Endothelial cell of umbilical vein (primary cell): ENCODE results near the gene CEACAM20. TPM values are rescaled to one million over a fixed set of nuclear protein-coding genes. Genes with fewer than 3 reads are reported as not detected.

Source experiments
- BruUV-seq: library from RNA; stranded (reverse); fragments of 400-500 nt; replicated peaks from 2 replicates; lab custom pipeline; 2021; lab: Mats Ljungman, UMichigan
- CTCF ChIA-PET: fragments of 300-600, 350-600 bp; sonication (Branson Sonifier 250); formaldehyde crosslinking; loops from one replicate; lab custom pipeline; 2021; ENCODE audit warnings: antibody characterized with exemption, inconsistent platforms; lab: Charles Lee
- POLR2A ChIA-PET: fragments of 300-600, 350-600 bp; sonication (Branson Sonifier 250); formaldehyde crosslinking; loops from one replicate; lab custom pipeline; 2021; ENCODE audit warnings: antibody characterized with exemption, inconsistent platforms; lab: Charles Lee
- DNase-seq: peaks from one replicate; pipeline ENCODE4 v3.0.0-alpha.2; 2011; ENCODE audit warnings: low read depth, low spot score
- FAIRE-seq: peaks from 2 replicates; lab custom pipeline; 2011; peaks lifted over from hg19 to GRCh38; lab: Jason Lieb, UNC
- H2AFZ ChIP-seq: 2 replicates; pipeline ENCODE4 v1.6.0; 2012; ENCODE audit warnings: low read depth, low read length, control low read depth, inconsistent platforms
- H3K27ac ChIP-seq: 2 replicates; pipeline ENCODE4 v1.5.1; 2011; ENCODE audit warnings: low read depth, mild to moderate bottlenecking, control low read depth, low read length, moderate library complexity; ENCODE audit not compliant: insufficient read depth
- H3K27me3 ChIP-seq, 2 experiments: 2 replicates each; pipeline versions ENCODE4 v1.6.0 to v1.6.1; 2011; ENCODE audit warnings: low read length in 2 of 2, mixed read lengths in 1 of 2; ENCODE audit not compliant: control insufficient read depth in 2 of 2, insufficient read depth in 2 of 2
- H3K36me3 ChIP-seq, 2 experiments: 2 replicates in 1 of 2; 3 replicates in 1 of 2; pipeline ENCODE4 v1.5.1; 2011; ENCODE audit warnings: low read length in 2 of 2, mild to moderate bottlenecking in 1 of 2, moderate library complexity in 1 of 2; ENCODE audit not compliant: control insufficient read depth in 2 of 2, insufficient read depth in 2 of 2; ENCODE audit errors: extremely low read depth in 1 of 2
- H3K4me1 ChIP-seq: 3 replicates; pipeline ENCODE4 v1.5.1; 2011; ENCODE audit warnings: mild to moderate bottlenecking, low read length; ENCODE audit not compliant: control insufficient read depth, insufficient read depth; ENCODE audit errors: extremely low read depth
- H3K4me2 ChIP-seq: 2 replicates; pipeline ENCODE4 v1.6.1; 2011; ENCODE audit warnings: low read length, control low read depth, mixed read lengths; ENCODE audit not compliant: insufficient read depth
- H3K4me3 ChIP-seq, 3 experiments: fragments of 200-600 bp in 1 of 3; sonication (generic), shearing (Covaris generic) in 1 of 3; replicated peaks in 1 of 3; 2 replicates each; pipeline ENCODE4 v1.5.1; 2011 to 2016; ENCODE audit warnings: control low read depth in 3 of 3, low read length in 3 of 3, mild to moderate bottlenecking in 2 of 3, inconsistent platforms in 1 of 3, low read depth in 1 of 3, moderate library complexity in 1 of 3; ENCODE audit not compliant: insufficient read depth in 1 of 3
- H3K79me2 ChIP-seq: 2 replicates; pipeline ENCODE4 v1.6.0; 2012; ENCODE audit warnings: low read length, inconsistent platforms; ENCODE audit not compliant: control insufficient read depth, insufficient read depth
- H3K9ac ChIP-seq: replicated peaks from 2 replicates; pipeline ENCODE3; 2011; ENCODE audit warnings: low read length, control low read depth; ENCODE audit not compliant: insufficient read depth; ENCODE audit errors: extremely low read depth
- H3K9me1 ChIP-seq: replicated peaks from 3 replicates; pipeline ENCODE4 v1.6.0; 2011; ENCODE audit warnings: mild to moderate bottlenecking, low read length; ENCODE audit not compliant: control insufficient read depth, insufficient read depth; ENCODE audit errors: extremely low read depth
- H3K9me3 ChIP-seq: replicated peaks from 2 replicates; pipeline ENCODE4 v1.5.1; 2012; ENCODE audit warnings: low read length, inconsistent platforms; ENCODE audit not compliant: control insufficient read depth, insufficient read depth
- H4K20me1 ChIP-seq: replicated peaks from 2 replicates; pipeline ENCODE3; 2011; ENCODE audit warnings: mild to moderate bottlenecking, low read length; ENCODE audit not compliant: control insufficient read depth, insufficient read depth; ENCODE audit errors: extremely low read depth
- CTCF ChIP-seq, 2 donors: IDR thresholded peaks; 1 replicate in 1 of 2; 2 replicates in 1 of 2; pipeline ENCODE4 v1.5.1; 2011; ENCODE audit warnings: low read length in 2 of 2, mild to moderate bottlenecking in 2 of 2, moderate library complexity in 2 of 2, control low read depth in 1 of 2, inconsistent platforms in 1 of 2, low read depth in 1 of 2; ENCODE audit not compliant: insufficient read depth in 1 of 2; ENCODE audit errors: extremely low read depth in 1 of 2
- EZH2 ChIP-seq: IDR thresholded peaks from 2 replicates; pipeline ENCODE4 v1.6.1; 2012; ENCODE audit warnings: borderline replicate concordance, low read depth, mild to moderate bottlenecking, moderate library complexity, low read length, inconsistent platforms; ENCODE audit not compliant: severe bottlenecking
- GATA2 ChIP-seq: IDR thresholded peaks from 2 replicates; pipeline ENCODE4 v1.7.0; 2011; ENCODE audit warnings: low read depth, mild to moderate bottlenecking, moderate library complexity, mixed read lengths, low read length; ENCODE audit not compliant: insufficient read length, insufficient read depth
- JUN ChIP-seq: IDR thresholded peaks from 2 replicates; pipeline ENCODE4 v1.6.1; 2011; ENCODE audit warnings: borderline replicate concordance, low read depth; ENCODE audit not compliant: insufficient read length, insufficient read depth
- MAX ChIP-seq: IDR thresholded peaks from 2 replicates; pipeline ENCODE4 v1.6.1; 2011; ENCODE audit not compliant: insufficient read depth, insufficient read length
- MYC ChIP-seq: IDR thresholded peaks from one replicate; pipeline ENCODE4 v1.6.1; 2011; ENCODE audit warnings: mild to moderate bottlenecking, low read depth, low read length
- POLR2A ChIP-seq: IDR thresholded peaks from 2 replicates; pipeline ENCODE4 v1.6.1; 2012; ENCODE audit warnings: low read depth, mild to moderate bottlenecking, control low read depth, low read length
- POLR2AphosphoS5 ChIP-seq: IDR thresholded peaks from 2 replicates; pipeline ENCODE4 v1.6.1; 2012; ENCODE audit warnings: low read depth, mild to moderate bottlenecking, control low read depth, low read length, moderate library complexity; ENCODE audit not compliant: insufficient read depth
- dilution Hi-C: fragments of 300-500 bp; cut with MboI; formaldehyde crosslinking; loops from one replicate; pipeline ENCODE4 v1.15.0; 2019; ENCODE audit warnings: low sequenced_read_pairs; ENCODE audit not compliant: extremely low pct_ligation_motif_present
- intact Hi-C: fragments of 100-400 bp; cut with micrococcal nuclease; formaldehyde crosslinking; loops from one replicate; pipeline ENCODE4 v1.10.0; 2022
- polyA plus RNA-seq, 4 experiments: library from polyadenylated mRNA; depleted of rRNA in 3 of 4; stranded (reverse) in 3 of 4; unstranded in 1 of 4; fragments of >200 nt; gene quantifications; 2 replicates each; pipeline versions ENCODE4 v1.2.1 to v1.2.3, GENCODE V29; 2011 to 2012; ENCODE audit warnings: missing spikeins in 1 of 4
- total RNA-seq: library from RNA; stranded (reverse); gene quantifications from 2 replicates; pipeline ENCODE4 v1.2.3, GENCODE V29; 2021

CEACAM20 gene
- total and polyA plus RNA-seq, 2 donors (not counting 3 experiments of a cell fraction or from before 2014, with no cell fraction given): 0.06 TPM; not detected in 1

- DNase-seq (no peak), FAIRE-seq (no peak)
- Histone ChIP-seq H3K9me1 (no peaks in the 10 kb centered on the region), H3K9me3 (no peaks in the 10 kb centered on the region), H3K36me3 (no peaks in the 10 kb centered on the region), H2AFZ (no peak overlapping the region), H3K27ac (no peak overlapping the region), H3K27me3 (peaks cover 5 to 6% of the 10 kb centered on the region in 2 experiments), H3K79me2 (no peaks in the 10 kb centered on the region), H3K4me2 (no peak overlapping the region), H3K4me1 (no peaks in the 10 kb centered on the region), H3K4me3 (no peak overlapping the region), H3K9ac (no peak overlapping the region), H4K20me1 (no peaks in the 10 kb centered on the region)
- dilution Hi-C loops: no loop called here
- CTCF ChIA-PET: no interaction called here
- POLR2A ChIA-PET: no interaction called here
- BruUV-seq: no TSS peak
- intact Hi-C loops: no loop called here
- TF ChIP-seq JUN (no peak), GATA2 (no peak), MAX (no peak), CTCF (IDR thresholded peaks at IDR 0.05; ENCODE audit: extremely low read depth in 1 of 2, insufficient read depth in 1 of 2, low read depth in 1 of 2, low read length in 2 of 2) (no peak), POLR2A (no peak), EZH2 (no peak), POLR2AphosphoS5 (no peak), MYC (no peak)
Observed at GRCh38 chr19:44532819-44533218, 3.3 kb upstream of the CEACAM20 start.
